Left renal pelvis (tissue), 4 donors: ENCODE results near the gene RPS6KA1. TPM values are rescaled to one million over a fixed set of nuclear protein-coding genes. Genes with fewer than 3 reads are reported as not detected.
"Not testable (repeated sequence)": the region's sequence is repeated elsewhere in the genome, so short reads cannot be mapped to it uniquely, and the experiment has no call there.

ENCODE experiments used
- DNase-seq, 4 donors: peaks; one replicate each; pipeline ENCODE4 v3.0.0-alpha.2; 2013; ENCODE audit warnings: low read depth in 4 of 4, low spot score in 3 of 4
- polyA plus RNA-seq, 4 donors: library from polyadenylated mRNA; unstranded; fragments of 120-200 nt; gene quantifications; one replicate each; pipeline ENCODE4 v1.2.1, GENCODE V29; 2013; ENCODE audit not compliant: insufficient read length in 4 of 4

Gene RPS6KA1
- 10 to 100 TPM in 3 of 4 donors, 1 to 10 TPM in 1; 5.2 to 28.0 (median 19.0) TPM for polyA plus RNA-seq

DNA sequence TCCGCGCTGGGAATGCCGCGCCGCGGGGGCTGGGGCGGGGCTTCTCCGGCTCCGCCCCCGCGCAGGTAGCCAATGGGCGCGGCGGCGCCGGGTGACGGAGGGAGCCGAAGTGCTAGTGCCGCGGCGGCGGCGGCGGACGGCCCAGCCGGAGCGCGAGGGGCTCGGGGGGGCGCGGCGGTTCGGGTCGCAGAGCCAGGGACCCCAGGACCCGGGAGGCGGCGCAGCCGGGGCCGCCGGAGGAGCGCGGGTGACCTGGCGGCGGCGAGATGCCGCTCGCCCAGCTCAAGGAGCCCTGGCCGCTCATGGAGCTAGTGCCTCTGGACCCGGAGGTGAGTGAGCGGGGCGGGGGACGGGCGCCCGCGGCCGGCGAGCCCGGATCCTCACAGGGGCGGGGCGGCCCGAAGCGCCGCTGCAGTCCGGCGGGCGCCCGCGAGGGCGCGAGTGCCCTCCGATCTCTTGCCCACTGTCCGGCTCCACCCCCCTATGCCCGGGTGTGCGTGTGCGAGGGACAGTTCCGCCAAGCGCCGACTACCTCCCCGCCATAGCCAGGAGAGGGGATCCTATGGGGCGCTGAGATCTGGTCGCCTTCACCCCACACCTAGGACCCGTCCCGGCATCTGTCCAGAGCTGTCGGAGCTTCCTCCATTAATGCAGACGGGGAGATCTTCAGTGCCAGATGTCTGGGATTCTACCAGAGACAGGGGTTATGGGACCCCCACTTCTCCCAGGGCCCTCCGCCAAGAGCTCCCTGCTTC, at the start of gene RPS6KA1:
Gene RPS6KA1 (plus strand): TSS at position 107 of the 755 bp plus-strand sequence. CDS start 160 bp downstream, at position 267.
- DNase-seq, result peak in 2 of 4 donors; percentile 42 to 47

DNA sequence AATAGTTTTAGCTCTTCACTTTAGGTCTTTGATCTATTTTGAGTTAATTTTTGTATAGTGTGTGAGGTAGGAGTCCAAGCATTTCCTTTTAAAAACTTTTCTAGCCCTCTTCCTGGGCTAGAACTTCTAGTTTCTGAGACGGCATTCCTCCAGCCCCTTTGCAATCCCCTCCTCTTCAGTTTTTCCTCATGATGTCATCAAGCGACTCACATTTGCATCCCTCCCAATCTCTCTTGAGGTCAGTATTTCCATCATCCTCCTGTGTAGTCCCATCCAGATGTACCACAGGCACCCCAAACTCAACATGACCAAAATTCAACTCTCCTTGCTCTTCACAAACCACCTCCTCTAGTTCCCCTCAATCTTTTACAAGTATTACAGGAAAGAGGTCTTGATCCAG, 46.6 kb upstream of the RPS6KA1 start:
- no peak for DNase-seq

DNA sequence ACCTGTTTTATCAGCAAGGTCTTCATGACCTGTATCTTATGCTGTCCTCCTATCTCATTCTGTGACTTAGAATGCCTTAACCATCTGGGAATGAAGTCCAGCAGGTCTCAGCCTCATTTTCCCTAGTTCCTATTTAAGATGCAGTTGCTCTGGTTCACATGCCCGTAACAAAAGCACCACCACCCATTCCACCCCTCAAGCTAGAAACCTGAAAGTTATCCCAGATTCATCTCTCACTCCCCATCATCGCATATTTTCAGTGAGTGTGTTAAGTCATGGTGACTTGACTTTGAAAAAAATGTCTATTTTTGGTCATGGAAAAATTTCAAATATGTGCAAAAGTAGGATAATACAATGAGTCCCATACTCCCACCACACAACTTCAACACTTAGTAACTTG, 45.6 kb upstream of the RPS6KA1 start:
- no peak for DNase-seq

DNA sequence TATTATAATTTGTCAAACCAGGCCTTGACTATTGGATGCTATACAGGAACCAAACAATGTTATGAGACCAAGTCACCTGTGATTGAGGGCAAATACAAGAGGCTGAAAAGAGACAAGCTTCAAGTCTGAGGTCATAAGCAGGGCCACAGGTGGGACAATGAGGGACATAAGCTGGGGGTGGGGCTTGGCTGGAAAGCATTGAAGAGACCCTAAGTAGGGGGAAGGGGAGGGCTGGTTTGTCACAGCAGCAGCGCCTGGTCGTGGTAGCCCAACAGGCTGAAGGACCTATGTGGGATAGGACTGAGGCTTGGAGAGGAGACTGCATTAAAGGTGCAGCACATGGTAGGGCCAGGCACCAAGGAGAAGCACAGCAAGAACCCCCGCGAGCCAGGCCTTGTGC, 39.4 kb upstream of the RPS6KA1 start:
- DNase-seq, result no peak

DNA sequence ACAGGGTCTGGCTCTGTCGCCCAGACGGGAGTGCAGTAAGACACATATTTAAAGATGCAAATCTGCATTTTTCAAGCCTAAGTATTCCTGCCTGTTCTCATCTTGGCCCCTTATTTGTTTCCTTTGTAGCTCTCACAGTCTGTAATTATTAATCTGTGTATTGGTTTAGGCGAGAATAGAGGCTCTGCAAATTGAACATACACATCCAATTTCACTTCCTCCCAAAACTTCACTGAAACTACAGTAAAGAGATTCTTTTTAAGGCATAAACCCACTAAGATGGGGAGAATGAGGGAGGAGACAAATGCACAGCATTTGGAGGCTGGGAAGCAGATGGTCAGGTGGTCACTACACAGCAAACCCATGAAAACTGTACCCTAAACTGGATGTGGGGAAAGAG, 36.3 kb upstream of the RPS6KA1 start:
- no peak for DNase-seq

DNA sequence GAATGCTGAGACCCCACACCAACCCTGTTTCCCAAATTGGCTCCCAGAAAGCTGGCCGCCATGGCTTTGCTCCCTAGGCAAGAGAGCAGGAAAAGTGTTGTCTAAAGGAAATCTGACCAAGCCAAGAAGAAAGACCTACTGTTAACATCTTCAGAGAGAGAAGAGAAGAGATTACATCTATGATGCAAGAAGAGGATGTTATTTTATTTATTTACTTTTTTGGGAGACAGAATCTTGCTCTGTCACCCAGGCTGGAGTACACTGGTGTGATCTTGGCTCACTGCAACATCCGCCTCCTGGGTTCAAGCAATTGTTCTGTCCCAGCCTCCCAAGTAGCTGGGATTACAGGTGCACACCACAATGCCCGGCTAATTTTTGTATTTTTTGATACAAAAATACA, 35.6 kb upstream of the RPS6KA1 start:
- no peak for DNase-seq

DNA sequence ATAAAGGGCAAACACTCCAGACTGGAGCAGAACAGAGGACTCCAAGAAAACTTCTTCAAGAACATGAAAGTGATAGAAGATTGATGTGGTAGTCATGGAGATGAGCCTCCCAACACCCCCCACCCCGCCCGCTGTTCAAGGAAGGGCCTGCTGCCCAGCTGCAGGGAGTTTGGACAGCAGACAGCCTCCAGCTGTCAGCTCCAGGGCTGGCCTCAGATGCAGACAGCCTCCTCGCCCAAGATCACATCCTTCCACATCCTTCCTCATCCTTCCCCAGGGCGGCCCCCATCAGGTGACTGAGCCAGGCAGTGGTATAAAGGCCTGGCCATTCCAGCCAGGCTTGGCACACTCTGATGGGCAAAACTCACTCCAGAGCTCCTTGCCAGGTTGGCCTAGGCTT, 32.7 kb upstream of the RPS6KA1 start:
- DNase-seq, result peak in 3 of 4 donors; percentile 27 to 54 (median 37)

DNA sequence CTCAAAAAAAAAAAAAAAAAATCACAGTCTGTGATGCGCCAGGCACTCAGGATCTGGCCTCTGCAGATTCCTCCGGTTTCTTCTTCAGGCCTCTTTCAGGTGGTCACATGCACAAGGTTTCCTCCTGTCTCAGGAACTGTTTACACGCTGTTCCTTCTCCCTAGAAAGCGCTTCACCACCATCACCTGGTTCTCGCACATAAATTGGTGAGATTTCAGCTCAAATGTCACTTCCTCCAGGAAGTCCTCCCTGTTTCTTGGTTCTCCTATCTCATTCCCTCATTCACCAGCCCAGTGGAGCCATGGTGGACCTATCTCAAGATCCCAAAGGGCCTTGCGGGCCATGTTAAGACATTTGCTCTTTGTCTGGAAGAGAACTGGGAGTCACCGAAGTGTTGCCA, 30.7 kb upstream of the RPS6KA1 start:
- no peak for DNase-seq

DNA sequence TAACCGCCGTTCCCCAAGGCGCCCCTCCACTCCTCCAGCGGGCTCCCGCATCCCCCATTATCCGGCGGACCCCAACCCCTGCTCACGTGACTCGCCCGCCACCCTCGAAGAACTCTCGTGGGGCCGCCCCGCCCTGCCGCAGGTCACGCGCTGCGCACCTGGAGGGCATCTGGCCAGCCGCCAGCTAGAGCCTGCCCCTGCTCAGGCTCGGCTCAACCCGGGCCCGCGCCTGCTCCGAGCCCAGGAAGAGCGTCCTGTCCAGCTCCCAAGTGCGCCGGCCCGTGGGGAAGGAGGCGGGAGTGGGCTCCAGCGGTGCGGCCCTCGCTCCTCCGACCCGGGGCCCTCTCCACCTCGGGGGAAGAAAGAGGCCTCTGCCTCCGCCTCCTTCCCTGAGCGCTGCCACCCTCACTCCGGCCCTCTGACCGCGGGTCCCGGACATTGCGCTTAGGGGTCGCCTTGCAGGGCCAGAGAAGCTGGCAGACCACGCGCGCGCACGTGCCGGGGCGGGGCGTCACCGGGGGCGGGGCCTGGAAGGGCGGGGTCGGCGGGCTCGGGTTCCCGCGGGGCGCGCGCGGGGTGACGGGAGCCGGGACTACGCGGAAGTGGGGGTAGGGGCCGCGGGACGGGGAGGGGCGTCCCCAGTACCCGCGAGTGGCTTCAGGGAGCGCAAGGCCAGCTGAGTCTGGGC, 28.9 kb upstream of the RPS6KA1 start:
- DNase-seq, result peak; percentile 63 to 73 (median 70)

DNA sequence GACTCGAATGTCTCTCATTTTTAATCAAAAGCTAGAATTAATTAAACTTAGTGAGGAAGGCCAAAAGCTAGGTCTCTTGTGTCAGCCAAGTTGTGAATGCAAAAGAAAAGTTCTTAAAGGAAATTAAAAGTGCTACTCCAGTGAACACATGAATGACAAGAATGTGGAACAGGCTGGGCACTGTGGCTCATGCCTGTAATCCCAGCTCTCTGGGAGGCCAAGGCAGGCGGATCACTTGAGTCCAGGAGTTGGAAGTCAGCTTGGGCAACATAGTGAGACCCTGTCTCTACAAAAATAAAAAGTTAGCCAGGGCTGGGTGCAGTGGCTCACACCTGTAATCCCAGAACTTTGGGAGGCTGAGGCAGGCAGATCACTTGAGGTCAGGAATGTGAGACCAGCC, 18.9 kb upstream of the RPS6KA1 start:
- not testable (repeated sequence) for DNase-seq

DNA sequence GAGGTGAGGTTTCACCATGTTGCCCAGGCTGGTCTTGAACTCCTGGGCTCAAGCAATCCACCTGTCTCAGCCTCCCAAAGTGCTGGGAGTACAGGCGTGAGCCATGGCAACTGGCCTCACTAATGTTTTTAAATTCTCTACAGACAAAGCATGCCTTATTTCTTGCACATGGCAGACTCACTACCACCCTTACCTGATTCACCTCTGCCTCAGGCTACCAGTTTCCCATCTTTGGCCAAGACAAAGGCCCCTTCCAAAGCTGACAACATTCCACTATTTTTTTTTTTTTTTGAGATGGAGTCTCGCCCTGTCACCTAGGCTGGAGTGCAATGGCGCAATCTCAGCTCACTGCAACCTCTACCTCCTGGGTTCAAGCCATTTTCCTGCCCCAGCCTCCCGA, 13.7 kb upstream of the RPS6KA1 start:
- not testable (repeated sequence) for DNase-seq

DNA sequence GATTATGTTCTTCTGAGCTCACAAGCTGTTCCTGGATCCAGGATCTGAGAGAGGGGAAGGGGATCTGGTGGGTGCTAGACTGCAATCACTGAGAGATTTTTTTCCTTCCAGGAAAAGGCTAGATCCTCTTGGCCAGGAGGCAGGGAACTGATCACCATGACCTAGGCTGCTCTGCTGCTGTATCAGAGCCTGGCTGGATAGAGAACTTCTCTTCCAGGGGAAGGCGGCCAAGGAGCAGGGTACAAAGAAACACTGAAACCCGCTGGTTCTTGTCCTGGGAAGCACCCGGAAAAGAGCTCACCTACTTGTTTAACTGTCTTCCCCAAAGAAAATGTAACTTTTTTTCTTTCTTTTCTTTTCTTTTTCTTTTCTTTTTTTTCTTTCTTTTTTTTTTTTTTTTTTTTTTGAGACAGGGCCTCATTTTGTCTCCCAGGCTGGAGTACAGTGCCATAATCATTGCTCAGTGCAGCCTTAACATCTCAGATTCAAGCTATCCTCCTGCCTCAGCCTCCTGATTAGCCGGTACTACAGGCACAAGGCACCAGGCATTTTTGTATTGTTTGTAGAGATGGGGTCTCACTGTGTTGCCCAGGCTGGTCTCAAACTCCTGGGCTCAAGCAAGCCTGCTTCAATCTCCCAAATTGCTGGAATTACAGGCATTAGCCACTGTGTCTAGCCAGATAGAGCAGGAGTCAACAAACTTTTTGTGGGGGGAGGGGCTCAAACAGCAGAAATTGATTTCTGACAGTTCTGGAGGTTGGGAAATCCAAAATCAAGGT, 12.4 kb upstream of the RPS6KA1 start:
- no peak for DNase-seq

DNA sequence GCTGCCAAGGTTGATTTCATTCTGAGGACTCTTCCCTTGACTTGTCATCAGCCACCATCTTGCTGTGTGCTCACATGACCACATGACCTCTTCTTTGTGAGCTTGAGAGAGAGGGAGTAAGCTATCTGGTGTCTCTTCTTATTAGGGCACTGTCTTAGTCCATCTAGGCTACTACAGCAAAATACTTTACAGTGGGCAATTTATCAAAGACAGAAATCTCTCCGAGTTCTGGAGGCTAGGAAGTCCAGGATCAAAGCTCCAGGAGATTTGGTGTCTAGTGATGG, 11.9 kb upstream of the RPS6KA1 start:
- no peak for DNase-seq

DNA sequence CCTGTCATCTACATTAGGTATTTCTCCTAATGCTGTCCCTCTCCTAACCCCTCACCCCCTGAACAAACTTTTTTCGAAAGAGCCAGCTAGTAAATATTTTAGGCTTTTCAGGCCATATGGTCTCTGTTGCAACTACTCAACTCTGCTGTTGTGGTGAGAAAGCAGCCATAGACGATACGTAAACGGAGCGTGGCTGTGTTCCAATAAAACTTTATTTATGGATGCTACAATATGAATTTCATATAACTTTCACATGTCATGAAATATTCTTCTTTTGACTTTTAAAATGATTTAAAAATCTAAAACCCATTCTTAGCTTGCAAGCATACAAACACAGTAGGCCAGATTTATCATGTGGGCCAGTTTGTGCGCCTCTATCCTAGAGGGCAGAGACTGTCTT, 11.2 kb upstream of the RPS6KA1 start:
- DNase-seq, result no peak

DNA sequence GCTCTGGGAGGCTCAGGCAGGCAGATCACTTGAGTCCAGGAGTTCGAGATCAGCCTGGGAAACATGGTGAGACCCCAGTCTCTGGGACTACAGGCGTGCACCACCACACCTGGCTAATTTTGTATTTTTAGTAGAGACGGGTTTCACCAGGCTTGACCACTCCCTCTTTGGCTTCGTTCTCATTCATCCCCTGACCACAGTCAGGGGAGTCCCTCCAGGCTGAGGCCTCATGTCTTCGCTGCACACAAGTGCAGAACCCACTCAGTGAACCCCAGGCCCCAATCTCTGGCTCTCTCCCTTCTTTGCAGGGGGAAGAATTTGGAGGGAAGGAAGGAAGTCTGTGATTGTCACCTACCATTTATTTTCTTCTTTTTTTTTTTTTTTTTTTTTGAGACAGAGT, 9.2 kb upstream of the RPS6KA1 start:
- no peak for DNase-seq

DNA sequence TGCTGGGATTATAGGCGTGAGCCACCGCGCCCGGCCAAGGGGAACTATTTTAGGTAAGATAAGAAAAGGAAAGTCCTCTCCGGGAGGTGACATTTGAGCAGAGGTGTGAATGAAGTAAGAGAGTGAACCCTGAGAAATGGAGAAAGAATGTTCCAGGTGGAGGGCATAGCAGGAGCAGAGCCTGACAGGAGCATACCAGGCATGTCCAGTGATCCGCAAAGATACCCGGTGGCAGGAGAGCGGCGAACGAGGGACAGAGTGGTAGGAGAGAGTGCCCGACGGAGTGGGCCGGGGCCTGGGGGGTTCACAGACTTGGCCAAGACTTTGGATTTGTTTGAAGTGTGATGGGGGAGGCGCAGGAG, 7.9 kb upstream of the RPS6KA1 start:
- no peak for DNase-seq

DNA sequence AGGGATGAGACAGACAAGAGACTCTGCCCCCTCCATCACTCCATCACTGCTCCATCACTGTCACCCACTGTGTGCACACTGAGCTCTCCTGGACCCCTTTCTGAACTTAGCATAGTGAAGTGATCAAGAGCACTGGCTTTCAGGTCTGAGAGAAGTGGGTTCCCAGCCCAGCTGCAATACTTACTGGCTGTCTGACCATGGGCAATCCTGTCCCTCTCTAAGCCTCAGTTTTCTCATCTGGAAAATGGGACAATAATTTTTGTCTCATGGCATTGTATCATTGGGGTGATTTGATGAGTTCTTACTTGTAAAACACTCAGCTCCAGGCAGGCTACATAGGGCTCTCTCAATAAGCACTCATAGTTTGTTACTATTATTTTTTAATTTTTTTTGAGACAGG, 7.5 kb upstream of the RPS6KA1 start:
- no peak for DNase-seq

DNA sequence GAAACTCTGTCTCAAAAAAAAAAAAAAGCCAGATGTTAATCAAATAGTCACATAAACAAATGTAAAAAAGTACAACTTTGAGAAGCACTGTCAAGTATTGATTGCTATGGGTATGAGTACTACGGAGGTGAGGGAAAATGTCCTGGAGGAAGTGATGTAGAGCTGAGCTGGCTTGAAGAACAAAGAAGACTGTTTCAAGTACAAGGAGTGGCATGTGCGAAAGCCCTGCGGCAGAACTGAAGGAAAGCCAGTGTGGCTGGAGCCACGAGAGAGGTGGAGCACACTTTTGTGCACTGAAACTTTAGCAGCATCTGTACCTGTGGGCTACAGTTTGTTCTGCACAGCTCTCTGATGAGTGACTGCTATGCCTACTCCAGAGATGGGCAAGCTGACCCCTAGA, 5.4 kb upstream of the RPS6KA1 start:
- no peak for DNase-seq

DNA sequence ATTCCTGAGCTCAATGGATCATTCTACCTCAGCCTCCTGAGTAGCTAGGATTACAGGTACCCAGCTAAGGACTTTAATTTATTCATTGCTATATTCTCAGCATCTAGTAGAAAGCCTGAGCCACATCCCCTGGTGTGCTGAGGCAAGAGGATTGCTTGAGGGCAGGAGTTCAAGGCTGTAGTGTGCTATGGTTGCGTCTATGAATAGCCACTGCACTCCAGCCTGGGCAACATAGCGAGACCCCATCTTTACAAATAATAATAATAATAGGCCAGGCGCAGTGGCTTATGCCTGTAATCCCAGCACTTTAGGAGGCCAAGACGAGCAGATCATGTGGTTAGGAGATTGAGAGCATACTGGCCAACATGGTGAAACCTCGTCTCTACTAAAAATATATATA, 3.3 kb upstream of the RPS6KA1 start:
- no peak for DNase-seq

DNA sequence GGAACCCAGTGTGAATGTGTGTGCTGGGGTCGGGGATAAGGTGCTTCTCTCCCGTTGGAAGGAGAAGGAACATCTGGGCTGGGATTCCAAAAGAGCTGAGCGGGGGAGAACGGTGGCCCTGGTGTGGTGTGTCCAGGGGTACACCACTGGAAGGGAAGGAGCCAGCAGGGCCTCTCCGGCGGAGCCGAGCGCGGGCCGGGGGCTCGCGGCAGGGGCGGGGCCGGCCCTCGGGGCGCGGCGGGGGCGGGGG, 231 bp upstream of the RPS6KA1 start:
- no peak for DNase-seq

DNA sequence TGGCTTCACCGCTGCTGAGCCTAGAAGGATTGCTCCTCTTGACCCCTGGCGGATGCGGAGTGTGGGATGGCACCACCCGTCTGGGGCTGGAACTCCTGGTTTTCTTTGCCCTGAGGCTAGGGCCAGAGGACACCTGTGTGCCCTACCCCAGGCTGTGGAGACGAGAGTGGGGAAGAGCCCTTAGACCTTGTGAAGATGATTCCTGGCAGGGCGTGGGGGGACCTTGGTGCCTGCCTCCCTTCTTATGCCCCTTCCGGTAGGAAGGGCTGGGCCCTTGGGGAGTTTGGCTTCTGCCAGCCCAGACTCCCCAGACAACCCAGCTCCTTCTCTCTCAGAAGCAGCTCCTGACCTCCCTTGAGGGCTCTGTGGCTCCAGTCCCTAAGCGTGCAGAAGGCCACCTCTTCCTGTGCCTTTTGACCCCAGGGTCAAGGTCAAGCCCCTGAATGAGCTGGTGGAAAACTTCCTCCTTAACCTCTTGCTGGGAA, 891 bp downstream of the RPS6KA1 start:
- no peak for DNase-seq
